Testis (tissue), 2 donors: ENCODE measurements around the gene CATSPERD.

Source experiments
- CTCF ChIP-seq, 3 experiments: fragments of 450-650 bp in 2 of 3; fragments of 200-600 bp in 1 of 3; sonication (generic) in 1 of 3; IDR thresholded peaks; one replicate each; pipeline ENCODE4 v1.5.1; 2016 to 2019; ENCODE audit warnings: antibody characterized with exemption in 3 of 3, mild to moderate bottlenecking in 2 of 3, moderate library complexity in 1 of 3
- POLR2A ChIP-seq: fragments of 450-650 bp; IDR thresholded peaks from one replicate; pipeline ENCODE4 v1.6.1; 2017; ENCODE audit warnings: antibody characterized with exemption, mild to moderate bottlenecking, moderate library complexity

DNA sequence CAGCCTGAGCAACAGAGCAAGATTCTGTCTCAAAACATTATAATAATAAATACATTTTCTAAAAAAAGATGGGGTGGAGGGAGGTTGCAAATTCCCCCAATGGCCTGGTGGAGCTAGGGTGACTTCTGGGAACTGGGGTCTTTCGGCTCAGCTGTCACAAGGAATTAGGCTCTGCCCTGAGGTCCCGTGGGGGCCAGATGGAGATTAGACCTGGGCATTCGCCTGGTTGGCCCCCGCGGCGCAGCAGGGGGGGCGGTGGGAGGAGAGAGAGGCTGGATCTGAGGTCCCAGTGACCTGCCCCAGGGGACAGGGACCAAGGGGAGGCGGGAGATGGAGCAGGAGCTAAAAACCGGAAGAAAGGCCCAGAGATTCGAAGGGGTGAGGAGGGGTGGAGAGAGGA lies 104.3 kb downstream of the CATSPERD start:
- TF ChIP-seq CTCF (IDR thresholded peaks at IDR 0.05) = no peak
- no peak for TF ChIP-seq POLR2A
